PC-9 (cell line): ENCODE data around the gene TEX54. TPM values are rescaled to one million over a fixed set of nuclear protein-coding genes. Genes with fewer than 3 reads are reported as not detected.
A peak's percentile ranks its signal among the peaks of the same experiment; 100 is the strongest.

Experiments
- BruUV-seq: library from RNA; stranded (reverse); fragments of 400-500 nt; replicated peaks from 2 replicates; lab custom pipeline; 2021; lab: Mats Ljungman, UMichigan
- CTCF ChIA-PET: fragments of 300-600 bp; sonication (Branson Sonifier 250); formaldehyde crosslinking; loops from one replicate; lab custom pipeline; 2022; ENCODE audit warnings: antibody characterized with exemption; lab: Charles Lee
- POLR2A ChIA-PET: fragments of 300-600 bp; sonication (Branson Sonifier 250); formaldehyde crosslinking; loops from one replicate; lab custom pipeline; 2022; ENCODE audit warnings: antibody characterized with exemption; ENCODE audit not compliant: unreplicated experiment; lab: Charles Lee
- DNase-seq, 2 experiments: peaks; one replicate each; pipeline versions ENCODE4 v3.0.0 to v3.0.0-alpha.2; 2015 to 2022; ENCODE audit warnings: mixed read lengths in 1 of 2
- H2AFZ ChIP-seq: fragments of 200-600 bp; sonication (generic); 2 replicates; pipeline ENCODE4 v1.8.1; 2017; ENCODE audit warnings: antibody characterized with exemption
- H3F3A ChIP-seq: fragments of 200-600 bp; sonication (generic); 2 replicates; pipeline ENCODE4 v1.8.1; 2017; ENCODE audit warnings: antibody characterized with exemption, mild to moderate bottlenecking, low read depth; ENCODE audit not compliant: insufficient read depth
- H3K27ac ChIP-seq: fragments of 200-600 bp; sonication (generic); 2 replicates; pipeline ENCODE4 v1.6.1; 2016; ENCODE audit warnings: mixed run types
- H3K27me3 ChIP-seq: fragments of 200-600 bp; sonication (generic); 2 replicates; pipeline ENCODE4 v1.6.1; 2016; ENCODE audit warnings: low read depth, mixed run types; ENCODE audit not compliant: insufficient read depth
- H3K36me3 ChIP-seq: fragments of 200-600 bp; sonication (generic); 2 replicates; pipeline ENCODE4 v1.6.1; 2016; ENCODE audit warnings: low read depth, mixed run types
- H3K4me1 ChIP-seq: fragments of 200-600 bp; sonication (generic); replicated peaks from 2 replicates; pipeline ENCODE4 v1.6.1; 2016; ENCODE audit warnings: mixed run types; ENCODE audit not compliant: insufficient read depth
- H3K4me2 ChIP-seq: fragments of 200-600 bp; sonication (generic); 2 replicates; pipeline ENCODE4 v1.6.1; 2017; ENCODE audit warnings: mixed run types
- H3K4me3 ChIP-seq: fragments of 200-600 bp; sonication (generic); 2 replicates; pipeline ENCODE4 v1.6.1; 2016; ENCODE audit warnings: mixed run types
- H3K79me2 ChIP-seq: fragments of 200-600 bp; sonication (generic); 2 replicates; pipeline ENCODE4 v1.6.1; 2017; ENCODE audit warnings: low read depth, mixed run types
- H3K9me2 ChIP-seq: fragments of 200-600 bp; sonication (generic); 2 replicates; pipeline ENCODE4 v1.8.1; 2017; ENCODE audit warnings: mild to moderate bottlenecking; ENCODE audit not compliant: insufficient read depth
- H3K9me3 ChIP-seq: fragments of 200-600 bp; sonication (generic); 2 replicates; pipeline ENCODE4 v1.8.1; 2016; ENCODE audit warnings: low read depth; ENCODE audit not compliant: insufficient read depth
- H4K20me1 ChIP-seq: fragments of 200-600 bp; sonication (generic); 2 replicates; pipeline ENCODE4 v1.8.1; 2017; ENCODE audit not compliant: insufficient read depth
- EZH2 ChIP-seq: fragments of 200-600 bp; sonication (generic); IDR thresholded peaks from 2 replicates; pipeline ENCODE4 v1.8.0; 2017; ENCODE audit warnings: antibody characterized with exemption, low read depth
- intact Hi-C: fragments of 100-400 bp; cut with micrococcal nuclease; formaldehyde crosslinking; loops from one replicate; pipeline ENCODE4 v1.10.0; 2022; ENCODE audit not compliant: unreplicated experiment
- total RNA-seq: library from RNA; stranded (reverse); gene quantifications from 2 replicates; pipeline ENCODE4 v1.2.3, GENCODE V29; 2021
- TF ChIP-seq, protein P1 (sequence below): fragments of 200-600 bp; sonication (generic); conservative IDR thresholded peaks from 2 replicates; pipeline ENCODE4 v1.6.1; 2017; ENCODE audit warnings: mixed run types, antibody characterized with exemption, mild to moderate bottlenecking, moderate library complexity

Gene TEX54
- total RNA-seq, 1 experiment from 2014 or later: not detected

DNA sequence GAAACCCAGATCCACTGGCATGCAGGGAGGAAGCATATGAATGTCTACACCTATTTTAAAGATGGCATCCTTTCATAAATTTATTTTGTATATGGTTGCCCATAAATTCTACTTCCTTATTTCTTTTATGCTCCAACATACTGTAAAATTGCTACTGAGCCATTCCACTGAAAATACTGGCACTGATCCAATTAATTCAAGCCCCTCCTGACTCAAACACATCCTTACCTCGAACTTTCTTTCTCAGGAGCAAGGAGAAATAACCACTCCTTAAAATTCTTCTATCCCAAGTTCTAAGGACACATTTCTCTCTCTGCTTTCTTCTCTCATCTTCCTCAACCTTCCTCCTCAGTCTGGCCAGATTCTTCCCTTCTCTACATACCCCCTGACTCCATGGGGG lies 21.9 kb downstream of the TEX54 start:
- DNase-seq: no peak
- Histone ChIP-seq H3F3A (peaks cover 51% of the 10 kb centered on the region), H3K4me3 (no peak overlapping the region), H3K9me2 (no peaks in the 10 kb centered on the region), H3K4me2 (no peak overlapping the region), H3K27ac (no peak overlapping the region), H3K9me3 (no peaks in the 10 kb centered on the region), H3K79me2 (no peaks in the 10 kb centered on the region), H2AFZ (no peak overlapping the region), H3K4me1 (peaks cover 8% of the 10 kb centered on the region), H3K27me3 (no peaks in the 10 kb centered on the region), H3K36me3 (no peaks in the 10 kb centered on the region), H4K20me1 (no peaks in the 10 kb centered on the region)
- TF ChIP-seq, protein P1, sequence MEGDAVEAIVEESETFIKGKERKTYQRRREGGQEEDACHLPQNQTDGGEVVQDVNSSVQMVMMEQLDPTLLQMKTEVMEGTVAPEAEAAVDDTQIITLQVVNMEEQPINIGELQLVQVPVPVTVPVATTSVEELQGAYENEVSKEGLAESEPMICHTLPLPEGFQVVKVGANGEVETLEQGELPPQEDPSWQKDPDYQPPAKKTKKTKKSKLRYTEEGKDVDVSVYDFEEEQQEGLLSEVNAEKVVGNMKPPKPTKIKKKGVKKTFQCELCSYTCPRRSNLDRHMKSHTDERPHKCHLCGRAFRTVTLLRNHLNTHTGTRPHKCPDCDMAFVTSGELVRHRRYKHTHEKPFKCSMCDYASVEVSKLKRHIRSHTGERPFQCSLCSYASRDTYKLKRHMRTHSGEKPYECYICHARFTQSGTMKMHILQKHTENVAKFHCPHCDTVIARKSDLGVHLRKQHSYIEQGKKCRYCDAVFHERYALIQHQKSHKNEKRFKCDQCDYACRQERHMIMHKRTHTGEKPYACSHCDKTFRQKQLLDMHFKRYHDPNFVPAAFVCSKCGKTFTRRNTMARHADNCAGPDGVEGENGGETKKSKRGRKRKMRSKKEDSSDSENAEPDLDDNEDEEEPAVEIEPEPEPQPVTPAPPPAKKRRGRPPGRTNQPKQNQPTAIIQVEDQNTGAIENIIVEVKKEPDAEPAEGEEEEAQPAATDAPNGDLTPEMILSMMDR: no peak
- no peak for TF ChIP-seq EZH2
- ChIA-PET POLR2A (no interaction called here), CTCF (no interaction called here)
- intact Hi-C loops: no loop called here
- BruUV-seq: no TSS peak

DNA sequence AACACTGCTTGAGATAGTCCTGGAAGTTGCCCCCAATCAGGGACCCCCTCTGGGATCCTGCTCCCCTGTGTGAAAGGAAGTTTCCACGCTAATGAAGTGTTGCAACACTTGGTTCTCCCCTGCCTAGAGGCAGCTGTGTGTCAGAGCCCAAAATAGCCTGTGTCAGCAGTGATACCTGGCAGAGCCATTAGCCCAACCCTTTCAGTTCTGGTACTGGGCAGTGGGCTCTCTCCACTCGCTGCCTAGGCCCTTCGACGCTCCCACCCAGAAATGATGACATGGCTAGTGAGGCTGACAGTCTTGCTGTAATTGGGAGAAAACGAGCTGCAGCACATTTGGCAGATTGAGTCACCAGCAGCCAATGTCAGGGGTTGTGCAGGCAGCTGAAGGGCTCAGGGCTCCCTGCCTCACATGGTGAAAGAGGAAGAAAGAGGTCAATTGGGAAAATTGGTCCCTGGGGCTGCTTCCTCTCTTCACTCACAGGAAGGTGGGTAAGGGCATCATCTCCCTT lies 26.0 kb downstream of the TEX54 start:
- POLR2A ChIA-PET: interaction anchor here (0.7 to 1.4 kb wide), 2 partner anchors 35 to 1005 kb away, joined by 4 to 20 read pairs; no protein-coding TSS in a partner anchor
- H3K27ac ChIP-seq: peak overlapping the region; percentile 14; the same call in 1 of the 2 replicates
- peak in 1 of 2 experiments; percentile 25 for DNase-seq

DNA sequence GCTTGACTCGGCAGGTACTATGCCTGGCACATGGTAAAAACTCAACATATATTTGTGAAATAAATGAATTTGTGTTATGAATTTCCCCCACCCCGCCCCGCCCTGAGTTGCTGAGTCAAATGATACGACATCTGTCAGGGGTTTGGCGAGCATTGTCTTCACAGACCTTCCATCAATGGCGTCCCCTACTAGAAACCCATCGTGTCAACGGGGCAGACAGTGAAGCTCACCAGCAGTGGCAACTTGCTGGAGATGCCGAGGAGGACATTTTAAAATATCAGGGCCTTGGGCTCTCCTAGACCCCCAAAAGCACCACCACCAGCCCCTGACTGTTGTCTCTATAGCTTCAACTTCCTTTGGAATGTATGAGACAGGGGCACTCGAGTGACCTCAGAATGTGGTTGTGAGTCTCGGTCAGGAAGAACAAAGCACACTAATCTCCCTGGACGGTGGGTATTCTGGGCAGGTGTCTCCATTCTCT lies 26.6 kb downstream of the TEX54 start:
- Histone ChIP-seq H2AFZ (peak overlapping the region; percentile 62), H3K9me2 (no peaks in the 10 kb centered on the region), H3K79me2 (peaks cover 32% of the 10 kb centered on the region), H3K4me1 (peaks cover 20% of the 10 kb centered on the region), H3K9me3 (no peaks in the 10 kb centered on the region), H3K27me3 (no peaks in the 10 kb centered on the region), H3F3A (peaks cover 31% of the 10 kb centered on the region; the same call in 1 of the 2 replicates), H3K27ac (peak overlapping the region; percentile 14; the same call in 1 of the 2 replicates), H3K36me3 (peaks cover 23% of the 10 kb centered on the region; the same call in 1 of the 2 replicates), H4K20me1 (no peaks in the 10 kb centered on the region; the same call in 1 of the 2 replicates), H3K4me2 (peak overlapping the region; percentile 76), H3K4me3 (peak overlapping the region; percentile 94)
- no peak for TF ChIP-seq EZH2
- TF ChIP-seq, protein P1: no peak
- BruUV-seq: no TSS peak
- POLR2A ChIA-PET: interaction anchor here (0.8 to 1.4 kb wide), 2 partner anchors 26 to 35 kb away, joined by 4 to 20 read pairs; partner anchors contain the start of gene STX5
- intact Hi-C loops: loop anchor here (1.0 to 2.0 kb wide), 2 partner anchors 19 to 26 kb away; partner anchors contain the start of genes STX5, TEX54 and TMEM179B
- no peak for DNase-seq
- CTCF ChIA-PET: interaction anchor here (0.6 to 0.7 kb wide), 4 partner anchors 35 to 1036 kb away, joined by 3 to 11 read pairs (median 6); no protein-coding TSS in a partner anchor

More for the DNA sequence above, 26.0 kb downstream of the TEX54 start:
- Histone ChIP-seq H3F3A (peaks cover 37% of the 10 kb centered on the region; the same call in 1 of the 2 replicates), H4K20me1 (no peaks in the 10 kb centered on the region; the same call in 1 of the 2 replicates), H3K27me3 (no peaks in the 10 kb centered on the region), H3K9me2 (no peaks in the 10 kb centered on the region), H3K4me2 (peak overlapping the region; percentile 76), H3K36me3 (0 out of 2 replicates have a peak, but pooled peaks cover 16% of the 10 kb centered on the region), H3K4me1 (peaks cover 20% of the 10 kb centered on the region), H3K79me2 (peaks cover 32% of the 10 kb centered on the region), H3K4me3 (no peak overlapping the region), H2AFZ (no peak overlapping the region), H3K9me3 (no peaks in the 10 kb centered on the region)
- CTCF ChIA-PET: interaction anchor here (0.6 to 0.7 kb wide), 2 partner anchors 34 to 215 kb away, joined by 3 to 11 read pairs; no protein-coding TSS in a partner anchor
- no TSS peak for BruUV-seq
- intact Hi-C loops: no loop called here
- TF ChIP-seq, protein P1: no peak
- TF ChIP-seq EZH2: no peak
